ENCODE data around the gene TBC1D25. TPM values are rescaled to one million over a fixed set of nuclear protein-coding genes. Genes with fewer than 3 reads are reported as not detected.
"Not testable (repeated sequence)": the region's sequence is repeated elsewhere in the genome, so short reads cannot be mapped to it uniquely, and the experiment has no call there.

The TBC1D25 gene
- total and polyA plus RNA-seq, 7 donors: 5.8 to 14.6 (median 10.4) TPM

DNA sequence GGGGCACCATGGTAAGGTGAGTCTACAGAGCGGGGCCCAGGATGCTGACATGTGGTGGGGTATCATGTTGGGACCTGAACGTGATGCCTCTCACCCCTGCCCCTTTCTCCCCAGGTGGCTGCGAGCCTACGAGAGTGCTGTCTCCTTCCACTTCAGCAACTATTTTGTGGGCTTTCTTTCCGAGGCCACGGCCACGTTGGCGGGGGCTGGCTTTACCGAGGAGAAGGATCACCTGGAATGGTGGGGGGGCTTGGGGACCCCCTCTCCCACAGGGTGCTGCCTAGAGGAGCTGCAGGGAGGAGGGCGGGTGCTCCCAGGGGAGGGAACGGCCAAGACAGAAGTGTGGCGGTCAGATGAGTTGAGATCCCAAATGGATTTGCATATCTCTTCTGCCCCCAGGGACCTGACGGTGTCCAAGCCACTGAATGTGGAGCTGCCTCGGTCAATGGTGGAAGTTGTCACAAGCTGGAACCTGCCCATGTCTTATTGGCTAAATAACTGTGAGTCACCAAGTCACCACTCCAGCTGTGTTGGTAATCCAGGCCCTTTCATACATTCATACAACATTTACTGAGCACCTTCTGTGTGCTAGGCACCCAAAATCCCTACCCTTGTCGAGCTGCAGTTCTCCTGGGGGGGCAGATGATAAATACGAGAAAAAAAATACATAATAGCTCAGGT is 25.2 kb upstream of the TBC1D25 start:
- TF ChIP-seq EP300 (IDR thresholded peaks at IDR 0.05) (no peak), POLR2A (IDR thresholded peaks at IDR 0.05) (no peak), POLR2AphosphoS5 (IDR thresholded peaks at IDR 0.05) (no peak)
- TF ChIP-seq, protein P1, sequence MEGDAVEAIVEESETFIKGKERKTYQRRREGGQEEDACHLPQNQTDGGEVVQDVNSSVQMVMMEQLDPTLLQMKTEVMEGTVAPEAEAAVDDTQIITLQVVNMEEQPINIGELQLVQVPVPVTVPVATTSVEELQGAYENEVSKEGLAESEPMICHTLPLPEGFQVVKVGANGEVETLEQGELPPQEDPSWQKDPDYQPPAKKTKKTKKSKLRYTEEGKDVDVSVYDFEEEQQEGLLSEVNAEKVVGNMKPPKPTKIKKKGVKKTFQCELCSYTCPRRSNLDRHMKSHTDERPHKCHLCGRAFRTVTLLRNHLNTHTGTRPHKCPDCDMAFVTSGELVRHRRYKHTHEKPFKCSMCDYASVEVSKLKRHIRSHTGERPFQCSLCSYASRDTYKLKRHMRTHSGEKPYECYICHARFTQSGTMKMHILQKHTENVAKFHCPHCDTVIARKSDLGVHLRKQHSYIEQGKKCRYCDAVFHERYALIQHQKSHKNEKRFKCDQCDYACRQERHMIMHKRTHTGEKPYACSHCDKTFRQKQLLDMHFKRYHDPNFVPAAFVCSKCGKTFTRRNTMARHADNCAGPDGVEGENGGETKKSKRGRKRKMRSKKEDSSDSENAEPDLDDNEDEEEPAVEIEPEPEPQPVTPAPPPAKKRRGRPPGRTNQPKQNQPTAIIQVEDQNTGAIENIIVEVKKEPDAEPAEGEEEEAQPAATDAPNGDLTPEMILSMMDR (IDR thresholded peaks at IDR 0.05): no peak

DNA sequence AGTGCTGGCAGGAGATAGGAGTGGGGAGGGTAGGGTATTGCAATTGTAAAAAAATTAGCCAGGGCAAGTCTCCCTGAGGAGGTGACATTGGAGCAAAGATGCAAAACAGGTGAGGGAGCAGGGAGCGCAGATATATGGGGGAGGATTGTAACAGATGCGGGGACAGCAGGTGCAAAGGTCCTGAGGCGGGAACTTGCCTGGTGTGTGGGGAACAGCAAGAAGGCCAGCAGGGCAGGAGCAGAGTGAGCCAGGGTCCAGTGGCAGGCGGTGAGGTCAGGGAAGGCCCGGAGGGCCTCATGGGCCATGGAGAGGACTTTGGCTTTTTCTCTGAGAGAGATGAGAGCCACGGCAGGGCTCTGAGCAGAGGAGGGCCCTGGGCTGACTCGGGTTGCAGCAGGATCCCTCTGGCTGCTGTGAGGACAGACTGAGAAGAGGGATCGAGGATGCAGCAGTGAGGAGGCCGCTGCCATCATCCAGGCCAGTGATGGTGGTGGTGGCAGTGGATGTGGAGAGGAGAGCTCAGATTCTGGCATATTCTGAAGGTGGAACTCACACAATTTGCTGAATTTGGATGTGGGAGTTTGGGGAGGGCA is 24.6 kb upstream of the TBC1D25 start:
- Histone ChIP-seq H3K4me1 (peaks cover 0 to 3% (median under 1%) of the 10 kb centered on the region in 4 donors), H3K27ac (no peak overlapping the region), H3K9me3 (no peaks in the 10 kb centered on the region), H3K4me3 (no peak overlapping the region), H3K36me3 (peaks cover 0 to 7% (median 0%) of the 10 kb centered on the region in 4 donors), H3K27me3 (no peaks in the 10 kb centered on the region)
- TF ChIP-seq EP300 (IDR thresholded peaks at IDR 0.05): no peak
- TF ChIP-seq, protein P1 (IDR thresholded peaks at IDR 0.05): no peak
- TF ChIP-seq POLR2AphosphoS5 (IDR thresholded peaks at IDR 0.05): no peak
- TF ChIP-seq POLR2A (IDR thresholded peaks at IDR 0.05): no peak
- DNase-seq: no peak
- intact Hi-C loops (cut with DNase I): no loop called here
- WGBS, 2 donors: 97% methylated on average over 9 of the region's 9 CpGs

More for the DNA sequence above, 25.2 kb upstream of the TBC1D25 start:
- peaks cover 0 to 9% (median 7%) of the 10 kb centered on the region in 4 donors for H3K4me1 ChIP-seq
- no peaks in the 10 kb centered on the region for H3K27me3 ChIP-seq
- no peaks in the 10 kb centered on the region for H3K9me3 ChIP-seq
- H3K27ac ChIP-seq: no peak overlapping the region
- WGBS, 2 donors: 93 to 94% methylated on average over 16 of the region's 16 CpGs
- H3K4me3 ChIP-seq: no peak overlapping the region
- intact Hi-C loops (cut with DNase I): no loop called here
- DNase-seq: no peak
- H3K36me3 ChIP-seq: peaks cover 0 to 7% (median 0%) of the 10 kb centered on the region in 4 donors

DNA sequence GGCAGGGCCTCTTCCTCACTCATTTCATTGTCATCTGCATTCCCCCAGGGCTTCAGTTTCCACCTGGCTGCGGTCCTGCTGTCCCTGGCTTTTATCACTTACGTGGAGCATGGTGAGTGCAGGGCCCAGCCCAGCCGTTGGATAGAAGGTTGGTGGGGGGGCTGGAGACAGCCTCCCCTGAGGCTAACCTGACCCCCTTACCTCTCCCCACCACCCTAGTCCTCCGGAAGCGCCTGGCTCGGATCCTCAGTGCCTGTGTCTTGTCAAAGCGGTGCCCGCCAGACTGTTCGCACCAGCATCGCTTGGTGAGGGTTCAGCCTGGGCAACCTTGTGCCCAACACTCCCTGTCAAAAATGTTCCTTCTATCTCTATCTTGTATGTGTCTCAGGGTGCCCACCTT is 23.7 kb upstream of the TBC1D25 start:
- Histone ChIP-seq H3K4me1 (no peaks in the 10 kb centered on the region), H3K36me3 (peaks cover 0 to 7% (median 0%) of the 10 kb centered on the region in 4 donors), H3K9me3 (no peaks in the 10 kb centered on the region), H3K27ac (no peak overlapping the region), H3K4me3 (no peak overlapping the region), H3K27me3 (no peaks in the 10 kb centered on the region)
- WGBS, 2 donors: 95 to 96% methylated on average over 10 of the region's 10 CpGs
- no peak for DNase-seq
- intact Hi-C loops (cut with DNase I): no loop called here
- TF ChIP-seq POLR2A (IDR thresholded peaks at IDR 0.05) (no peak), POLR2AphosphoS5 (IDR thresholded peaks at IDR 0.05) (no peak)

DNA sequence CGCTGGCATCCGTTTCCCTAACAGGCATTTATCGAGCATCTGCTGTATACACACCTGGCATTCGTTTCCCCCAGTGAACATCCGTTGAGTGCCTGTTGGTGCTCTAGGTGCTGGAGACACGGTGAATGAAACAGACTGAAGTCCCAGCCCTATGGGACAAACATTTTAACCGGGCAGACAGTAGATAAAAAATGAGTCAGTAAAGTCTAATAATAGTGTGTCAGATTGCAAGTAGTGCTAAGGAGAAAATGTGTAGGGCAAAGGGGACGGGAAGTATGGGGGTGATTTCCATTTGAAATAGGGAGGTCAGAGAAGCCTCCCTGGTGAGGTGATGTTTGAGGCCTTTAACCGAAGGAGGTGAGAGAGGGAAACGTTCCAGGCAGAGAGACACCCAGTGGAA is 23.2 kb upstream of the TBC1D25 start:
- no peak for TF ChIP-seq POLR2A (IDR thresholded peaks at IDR 0.05)
- no peak for TF ChIP-seq EP300 (IDR thresholded peaks at IDR 0.05)
- TF ChIP-seq, protein P1 (IDR thresholded peaks at IDR 0.05): no peak
- TF ChIP-seq POLR2AphosphoS5 (IDR thresholded peaks at IDR 0.05): no peak
- no peak for DNase-seq
- H3K36me3 ChIP-seq: peaks cover 0 to 7% (median 0%) of the 10 kb centered on the region in 4 donors
- no peaks in the 10 kb centered on the region for H3K9me3 ChIP-seq
- H3K27ac ChIP-seq: no peak overlapping the region
- no peaks in the 10 kb centered on the region for H3K4me1 ChIP-seq
- no peaks in the 10 kb centered on the region for H3K27me3 ChIP-seq
- 92 to 93% methylated on average over 10 of the region's 10 CpGs for WGBS, 2 donors
- no peak overlapping the region for H3K4me3 ChIP-seq
- intact Hi-C loops (cut with DNase I): no loop called here

DNA sequence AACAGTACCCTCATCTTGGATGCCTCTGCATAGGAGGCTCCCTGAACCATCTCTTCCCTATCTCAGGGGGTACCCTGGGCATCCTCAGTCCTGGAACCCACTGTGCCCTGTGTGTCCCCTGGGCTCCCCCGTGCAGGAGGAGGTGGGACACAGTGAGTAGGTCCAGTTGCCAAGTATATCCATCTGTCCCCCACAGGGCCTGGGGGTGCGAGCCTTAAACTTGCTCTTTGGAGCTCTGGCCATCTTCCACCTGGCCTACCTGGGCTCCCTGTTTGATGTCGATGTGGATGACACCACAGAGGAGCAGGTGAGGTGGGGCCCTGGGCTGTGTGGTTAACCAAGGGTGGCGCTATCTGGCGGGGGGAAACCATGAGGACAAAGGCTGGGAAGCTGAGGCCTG is 22.5 kb upstream of the TBC1D25 start:
- H3K4me1 ChIP-seq: no peaks in the 10 kb centered on the region
- 76 to 88% methylated on average over 5 of the region's 5 CpGs for WGBS, 2 donors
- peaks cover 0 to 7% (median 0%) of the 10 kb centered on the region in 4 donors for H3K36me3 ChIP-seq
- no peaks in the 10 kb centered on the region for H3K27me3 ChIP-seq
- H3K9me3 ChIP-seq: no peaks in the 10 kb centered on the region
- no peak for TF ChIP-seq POLR2A (IDR thresholded peaks at IDR 0.05)
- TF ChIP-seq EP300 (IDR thresholded peaks at IDR 0.05): no peak
- TF ChIP-seq, protein P1 (IDR thresholded peaks at IDR 0.05): no peak
- no peak for TF ChIP-seq POLR2AphosphoS5 (IDR thresholded peaks at IDR 0.05)
- no peak for DNase-seq
- intact Hi-C loops (cut with DNase I): no loop called here
- H3K27ac ChIP-seq: no peak overlapping the region
- H3K4me3 ChIP-seq: no peak overlapping the region

DNA sequence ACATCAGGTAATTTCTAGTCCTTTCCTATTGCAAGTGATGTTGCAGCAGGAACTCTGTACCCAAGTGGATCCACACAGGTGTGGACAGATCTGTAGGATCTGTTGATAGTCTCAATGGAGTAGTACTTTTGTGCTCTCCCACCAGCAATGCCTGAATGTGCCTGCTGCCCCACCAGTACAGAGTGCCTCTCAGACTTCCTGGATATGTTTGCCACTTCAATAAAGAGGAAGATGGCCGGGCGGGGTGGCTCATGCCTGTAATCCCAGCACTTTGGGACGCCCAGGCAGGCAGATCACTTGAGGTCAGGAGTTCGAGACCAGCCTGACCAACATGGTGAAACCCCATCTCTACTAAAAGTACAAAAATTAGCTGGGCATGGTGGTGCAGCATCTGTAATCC is 20.0 kb upstream of the TBC1D25 start:
- H3K27ac ChIP-seq; DNase-seq; H3K36me3 ChIP-seq; H3K4me3 ChIP-seq; H3K4me1 ChIP-seq; H3K9me3 ChIP-seq; H3K27me3 ChIP-seq; intact Hi-C loops (cut with DNase I): not testable (repeated sequence)
- 60 to 63% methylated on average over 4 of the region's 4 CpGs for WGBS, 2 donors
